HG02678 (cell line): ENCODE data around the gene OXCT1.
"Not testable (repeated sequence)": the region's sequence is repeated elsewhere in the genome, so short reads cannot be mapped to it uniquely, and the experiment has no call there.

Experiments
- ATAC-seq: cut with Tn5 transposase; IDR thresholded peaks from one replicate; pipeline ENCODE4 v1.9.1; 2021; ENCODE audit warnings: mild to moderate bottlenecking, moderate library complexity; ENCODE audit not compliant: unreplicated experiment

Gene OXCT1

GRCh38 chr5:41832430-41832829 lies 37.8 kb downstream of the OXCT1 start:
- ATAC-seq: no peak

- peak; percentile 82 for ATAC-seq
These were observed 39.1 kb downstream of the OXCT1 start for GRCh38 chr5:41831155-41831554.

- ATAC-seq: no peak
These were observed 42.4 kb downstream of the OXCT1 start for GRCh38 chr5:41827792-41828191.

- no peak for ATAC-seq
These were observed 48.2 kb downstream of the OXCT1 start for GRCh38 chr5:41822036-41822435.

- ATAC-seq: no peak
These were observed 49.2 kb downstream of the OXCT1 start for GRCh38 chr5:41821051-41821450.

- no peak for ATAC-seq
These were observed 50.1 kb downstream of the OXCT1 start for GRCh38 chr5:41820150-41820549.

GRCh38 chr5:41817625-41818301 lies 52.5 kb downstream of the OXCT1 start:
- ATAC-seq: no peak

- no peak for ATAC-seq
These were observed 54.5 kb downstream of the OXCT1 start for GRCh38 chr5:41815663-41816229.

- no peak for ATAC-seq
These were observed 55.0 kb downstream of the OXCT1 start for GRCh38 chr5:41815261-41815660.

GRCh38 chr5:41814306-41814705 lies 55.9 kb downstream of the OXCT1 start:
- not testable (repeated sequence) for ATAC-seq

GRCh38 chr5:41812156-41812555 lies 58.1 kb downstream of the OXCT1 start:
- no peak for ATAC-seq

- peak; percentile 56 for ATAC-seq
These were observed 61.1 kb downstream of the OXCT1 start for GRCh38 chr5:41809128-41809527.

GRCh38 chr5:41808294-41808693 lies 61.9 kb downstream of the OXCT1 start:
- no peak for ATAC-seq

- ATAC-seq: no peak
These were observed 72.6 kb downstream of the OXCT1 start for GRCh38 chr5:41797662-41798061.

GRCh38 chr5:41796061-41796460 lies 74.2 kb downstream of the OXCT1 start:
- no peak for ATAC-seq

- no peak for ATAC-seq
These were observed 75.1 kb downstream of the OXCT1 start for GRCh38 chr5:41795125-41795524.

GRCh38 chr5:41794471-41794870 lies 75.8 kb downstream of the OXCT1 start:
- no peak for ATAC-seq

- no peak for ATAC-seq
These were observed 77.0 kb downstream of the OXCT1 start for GRCh38 chr5:41793141-41793770.

- no peak for ATAC-seq
These were observed 80.0 kb downstream of the OXCT1 start for GRCh38 chr5:41790038-41790776.

GRCh38 chr5:41789434-41789833 lies 80.8 kb downstream of the OXCT1 start:
- no peak for ATAC-seq

- no peak for ATAC-seq
These were observed 81.3 kb downstream of the OXCT1 start for GRCh38 chr5:41788941-41789368.

GRCh38 chr5:41787265-41787664 lies 83.0 kb downstream of the OXCT1 start:
- peak; percentile 39 for ATAC-seq
